HG03558 (cell line): ENCODE results near the gene C1orf115.
"Not testable (repeated sequence)": the region's sequence is repeated elsewhere in the genome, so short reads cannot be mapped to it uniquely, and the experiment has no call there.

ENCODE experiments used
- ATAC-seq: cut with Tn5 transposase; IDR thresholded peaks from one replicate; pipeline ENCODE4 v1.9.1; 2021; ENCODE audit warnings: moderate number of reproducible peaks; ENCODE audit not compliant: unreplicated experiment; ENCODE audit errors: extremely low read depth

The C1orf115 gene

GRCh38 chr1:220690140-220691052, at the start of gene C1orf115:
TSS of gene C1orf115 (plus strand) at chr1:220690363. CDS start at chr1:220690403, 40 bp downstream.
- ATAC-seq = peak; percentile 88

GRCh38 chr1:220642285-220642684, 47.9 kb upstream of the C1orf115 start:
- ATAC-seq = no peak

- no peak for ATAC-seq
These were observed 37.2 kb upstream of the C1orf115 start for GRCh38 chr1:220652995-220653394.

- peak; percentile 92 for ATAC-seq
These were observed 34.7 kb upstream of the C1orf115 start for GRCh38 chr1:220655509-220655908.

GRCh38 chr1:220655961-220656740, 34.0 kb upstream of the C1orf115 start:
- ATAC-seq = no peak

- ATAC-seq = no peak
These were observed 23.8 kb upstream of the C1orf115 start for GRCh38 chr1:220666349-220666748.

GRCh38 chr1:220669005-220669404, 21.2 kb upstream of the C1orf115 start:
- ATAC-seq = no peak

GRCh38 chr1:220670365-220670764, 19.8 kb upstream of the C1orf115 start:
- ATAC-seq = no peak

- no peak for ATAC-seq
These were observed 16.2 kb upstream of the C1orf115 start for GRCh38 chr1:220673921-220674320.

GRCh38 chr1:220677251-220677650, 12.9 kb upstream of the C1orf115 start:
- ATAC-seq = no peak

GRCh38 chr1:220680085-220680687, 10.0 kb upstream of the C1orf115 start:
- ATAC-seq = peak; percentile 86

GRCh38 chr1:220681220-220681880, 8.8 kb upstream of the C1orf115 start:
- no peak for ATAC-seq

- no peak for ATAC-seq
These were observed 7.1 kb upstream of the C1orf115 start for GRCh38 chr1:220682901-220683576.

GRCh38 chr1:220683716-220684115, 6.4 kb upstream of the C1orf115 start:
- ATAC-seq = not testable (repeated sequence)

- ATAC-seq = no peak
These were observed 5.3 kb upstream of the C1orf115 start for GRCh38 chr1:220684890-220685289.

GRCh38 chr1:220685879-220686278, 4.3 kb upstream of the C1orf115 start:
- no peak for ATAC-seq

GRCh38 chr1:220687809-220688208, 2.4 kb upstream of the C1orf115 start:
- ATAC-seq = no peak

- ATAC-seq = no peak
These were observed 497 bp upstream of the C1orf115 start for GRCh38 chr1:220689666-220690065.

GRCh38 chr1:220691053-220691684, 1.0 kb downstream of the C1orf115 start:
- ATAC-seq = no peak
